HepG2 (cell line): Measurements from ENCODE around the gene TPBGL. TPM values are rescaled to one million over a fixed set of nuclear protein-coding genes. Genes with fewer than 3 reads are reported as not detected.
"Not testable (repeated sequence)": the region's sequence is repeated elsewhere in the genome, so short reads cannot be mapped to it uniquely, and the experiment has no call there.

Experiments
- ATAC-seq: fragments of 200-7000 bp; cut with Tn5 transposase; 3 replicates; pipeline ENCODE4 v1.9.1; 2020; ENCODE audit warnings: mild to moderate bottlenecking, moderate library complexity
- BruUV-seq: library from RNA; stranded (reverse); fragments of 400-500 nt; replicated peaks from 2 replicates; lab custom pipeline; 2021; lab: Mats Ljungman, UMichigan
- CTCF ChIA-PET: fragments of 300-600 bp; formaldehyde crosslinking; extraction: SDS; loops from one replicate; lab custom pipeline; 2021; ENCODE audit warnings: low total read pairs, inconsistent platforms, low intra/inter-chr PET ratio; lab: Yijun Ruan, JAX
- POLR2A ChIA-PET: fragments of 350-600 bp; sonication (Branson Sonifier 250); formaldehyde crosslinking; loops from one replicate; lab custom pipeline; 2020; ENCODE audit warnings: antibody characterized with exemption, inconsistent platforms; lab: Yijun Ruan, JAX
- DNase-seq: peaks from one replicate; pipeline ENCODE4 v3.0.0-alpha.2; 2015; ENCODE audit warnings: low spot score
- FAIRE-seq: peaks from 3 replicates; lab custom pipeline; 2011; peaks lifted over from hg19 to GRCh38; lab: Jason Lieb, UNC
- H2AFZ ChIP-seq: one replicate; pipeline ENCODE4 v1.6.1; 2011; ENCODE audit warnings: low read length, inconsistent platforms
- H3K27ac ChIP-seq: fragments of 300-600 bp; 3 replicates; pipeline ENCODE4 v1.8.0; 2011; ENCODE audit warnings: mixed run types, mild to moderate bottlenecking, mixed read lengths, low read length, inconsistent platforms; ENCODE audit not compliant: insufficient read depth; ENCODE audit errors: extremely low read length
- H3K27me3 ChIP-seq, 2 experiments: fragments of 200-600 bp in 1 of 2; 2 replicates in 1 of 2; 3 replicates in 1 of 2; pipeline versions ENCODE4 v1.6.0 to v1.8.0; 2011; ENCODE audit warnings: low read length in 2 of 2, mild to moderate bottlenecking in 2 of 2, moderate library complexity in 2 of 2, inconsistent platforms in 1 of 2; ENCODE audit not compliant: insufficient read depth in 2 of 2, control insufficient read depth in 1 of 2
- H3K36me3 ChIP-seq, 2 experiments: fragments of 200-600 bp in 1 of 2; replicated peaks in 1 of 2; 2 replicates in 1 of 2; 3 replicates in 1 of 2; pipeline versions ENCODE4 v1.5.1 to v1.8.0; 2011; ENCODE audit warnings: low read length in 2 of 2, inconsistent platforms in 1 of 2; ENCODE audit not compliant: insufficient read depth in 2 of 2, control insufficient read depth in 1 of 2
- H3K4me1 ChIP-seq: 2 replicates; pipeline ENCODE4 v1.5.1; 2012; ENCODE audit warnings: low read length, inconsistent platforms; ENCODE audit not compliant: insufficient read depth
- H3K4me2 ChIP-seq: 2 replicates; pipeline ENCODE4 v1.6.0; 2011; ENCODE audit warnings: low read depth, low read length, inconsistent platforms
- H3K4me3 ChIP-seq, 3 experiments: fragments of 200-600 bp in 1 of 3; sonication (generic), shearing (Covaris generic) in 1 of 3; replicated peaks in 1 of 3; 2 replicates each; pipeline ENCODE4 v1.5.1; 2011 to 2016; ENCODE audit warnings: low read length in 3 of 3, inconsistent platforms in 2 of 3, low read depth in 2 of 3, mild to moderate bottlenecking in 2 of 3, control low read depth in 1 of 3, mixed read lengths in 1 of 3; ENCODE audit not compliant: insufficient read depth in 1 of 3
- H3K79me2 ChIP-seq: one replicate; pipeline ENCODE4 v1.6.1; 2011; ENCODE audit warnings: low read length, inconsistent platforms; ENCODE audit not compliant: insufficient read depth
- H3K9ac ChIP-seq: 2 replicates; pipeline ENCODE4 v1.6.0; 2011; ENCODE audit warnings: mild to moderate bottlenecking, low read depth, low read length, inconsistent platforms; ENCODE audit not compliant: insufficient read depth
- H3K9me3 ChIP-seq: 2 replicates; pipeline ENCODE4 v1.5.1; 2012; ENCODE audit warnings: mild to moderate bottlenecking, low read length
- H4K20me1 ChIP-seq: 2 replicates; pipeline ENCODE4 v1.6.0; 2011; ENCODE audit warnings: inconsistent platforms, mild to moderate bottlenecking, low read length, moderate library complexity; ENCODE audit not compliant: insufficient read depth
- HMG20A ChIP-seq: IDR thresholded peaks from 2 replicates; pipeline ENCODE4 v1.6.1; 2016; ENCODE audit warnings: borderline replicate concordance
- ZNF121 ChIP-seq: sonication (generic); formaldehyde crosslinking; IDR thresholded peaks from 2 replicates; pipeline ENCODE4 v1.5.0; 2020; ENCODE audit warnings: mild to moderate bottlenecking, missing genetic modification reagents
- WGBS: methylation state at CpG from one replicate; pipeline ENCODE4 v1.1.6; 2017; ENCODE audit warnings: low lambda C conversion rate; 5-methylcytosine and 5-hydroxymethylcytosine counted together
- in situ Hi-C: cut with HindIII; loops from 2 replicates; pipeline ENCODE4 v1.10.0; 2017; ENCODE audit warnings: low pct_unique_long_range_greater_than_20kb; ENCODE audit not compliant: extremely low pct_ligation_motif_present
- intact Hi-C: fragments of 100-400 bp; cut with micrococcal nuclease; formaldehyde crosslinking; loops from one replicate; pipeline ENCODE4 v1.10.0; 2022; ENCODE audit not compliant: unreplicated experiment
- polyA plus RNA-seq, 8 experiments: library from polyadenylated mRNA; depleted of rRNA in 3 of 8; stranded (reverse) in 7 of 8; unstranded in 1 of 8; fragments of >200 nt; fragmentation: Illumina TruSeq in 4 of 8; extraction: Trizol in 4 of 8; gene quantifications; 2 replicates each; pipeline versions ENCODE4 v1.2.1 to v1.2.3, GENCODE V29; 2011 to 2016; ENCODE audit warnings: low read depth in 4 of 8, missing spikeins in 1 of 8, mixed read lengths in 1 of 8; ENCODE audit not compliant: insufficient read depth in 1 of 8
- total RNA-seq, 5 experiments: library from RNA; depleted of rRNA; stranded (reverse); fragments of >200 nt; fragmentation: Illumina TruSeq; extraction: Trizol; gene quantifications; 2 replicates each; pipeline ENCODE4 v1.2.3, GENCODE V29; 2016; ENCODE audit warnings: low read depth in 1 of 5

TPBGL gene
- total and polyA plus RNA-seq, 2 of the 13 experiments (the other 11 are each of a cell fraction or from before 2014, with no cell fraction given): not detected

DNA sequence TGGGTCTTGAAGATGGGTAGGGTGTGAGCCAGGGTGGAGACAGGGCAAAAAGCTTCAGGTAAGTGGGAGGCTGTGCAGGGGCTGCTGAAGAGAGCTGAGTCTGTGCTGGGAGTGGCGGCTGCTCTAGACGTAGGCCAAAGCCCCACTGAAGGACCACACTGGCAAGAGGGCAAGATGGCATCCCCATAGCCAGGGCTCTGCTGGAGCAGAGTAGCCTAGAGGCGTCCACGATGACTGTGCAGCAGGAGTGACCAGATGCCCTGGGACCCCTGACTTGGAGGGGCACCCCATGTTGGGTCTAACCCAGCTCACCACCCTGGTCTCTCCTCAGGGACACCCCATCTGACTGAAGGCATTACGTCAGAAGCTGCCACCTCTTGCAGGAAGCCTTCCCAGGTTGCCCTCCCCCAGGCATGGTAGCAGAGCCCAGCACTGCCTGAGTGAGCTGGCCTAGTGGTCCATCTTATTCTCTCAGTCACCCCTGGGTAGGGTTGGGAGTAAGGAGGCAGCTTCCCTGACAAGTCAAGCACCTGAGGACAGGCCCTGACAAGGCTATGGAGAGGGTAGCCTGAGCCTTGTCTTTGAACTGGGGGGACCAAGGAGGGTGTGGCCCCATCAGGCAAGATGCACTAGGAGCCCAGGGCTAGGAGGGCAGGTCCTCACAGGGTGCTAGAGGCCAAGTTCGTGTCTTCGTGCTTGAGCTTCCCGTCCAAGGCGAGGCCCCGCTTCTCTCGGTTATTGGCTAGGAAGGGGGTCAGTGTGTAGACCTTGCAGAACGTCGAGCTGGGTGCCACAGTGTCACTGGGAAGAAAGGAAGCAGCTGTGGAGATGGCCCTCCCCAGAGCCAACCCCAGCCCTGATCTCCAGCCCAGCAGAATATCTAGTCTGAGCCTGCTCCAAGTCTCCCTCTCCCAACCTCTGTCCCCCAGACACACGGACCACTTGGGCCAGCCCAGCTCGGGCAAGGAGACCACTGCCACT lies 33.1 kb downstream of the TPBGL start:
- no peaks in the 10 kb centered on the region for H3K9me3 ChIP-seq
- ChIA-PET POLR2A (no interaction called here), CTCF (no interaction called here)
- intact Hi-C loops (no loop called here), in situ Hi-C loops (no loop called here)
- H2AFZ ChIP-seq: no peak overlapping the region
- ATAC-seq (no peak), DNase-seq (no peak), FAIRE-seq (no peak)
- H3K27me3 ChIP-seq: no peaks in the 10 kb centered on the region
- no peak overlapping the region for H3K4me2 ChIP-seq
- H3K36me3 ChIP-seq: peaks cover 33 to 56% of the 10 kb centered on the region in 2 experiments
- H3K79me2 ChIP-seq: no peaks in the 10 kb centered on the region
- no peak overlapping the region for H3K27ac ChIP-seq
- no peaks in the 10 kb centered on the region for H4K20me1 ChIP-seq
- no TSS peak for BruUV-seq
- H3K4me1 ChIP-seq: no peaks in the 10 kb centered on the region
- no peak overlapping the region for H3K4me3 ChIP-seq
- H3K9ac ChIP-seq: no peak overlapping the region
- TF ChIP-seq HMG20A (CRISPR knock-in tag): no peak
- WGBS: 99% methylated on average over 11 of the region's 15 CpGs

DNA sequence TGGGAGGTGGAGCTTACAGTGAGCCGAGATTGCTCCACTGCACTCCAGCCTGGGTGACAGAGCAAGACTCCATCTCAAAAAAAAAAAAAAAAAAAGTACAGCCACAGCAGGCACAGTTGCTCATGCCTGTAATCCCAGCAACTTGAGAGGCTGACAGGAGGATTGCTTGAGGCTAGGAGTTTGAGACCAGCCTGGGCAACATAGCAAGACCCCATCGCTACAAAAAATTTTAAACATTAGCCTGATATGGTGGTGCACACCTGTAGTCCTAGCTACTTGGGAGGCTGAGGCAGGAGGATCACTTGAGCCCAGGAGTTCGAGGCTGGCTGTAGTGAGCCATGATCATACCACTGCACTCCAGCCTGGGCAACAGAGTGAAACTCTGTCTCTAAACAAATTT lies 34.1 kb downstream of the TPBGL start:
- H3K4me2 ChIP-seq, H3K4me3 ChIP-seq, BruUV-seq, H3K4me1 ChIP-seq, DNase-seq, H3K79me2 ChIP-seq, POLR2A ChIA-PET, H3K9ac ChIP-seq, in situ Hi-C loops, intact Hi-C loops, H4K20me1 ChIP-seq, H3K27ac ChIP-seq, H3K9me3 ChIP-seq, CTCF ChIA-PET, H2AFZ ChIP-seq, ATAC-seq, FAIRE-seq, H3K27me3 ChIP-seq: not testable (repeated sequence)
- H3K36me3 ChIP-seq: peaks cover 34 to 59% of the 10 kb centered on the region in 2 experiments
- WGBS: 95% methylated on average over 3 of the region's 3 CpGs
- 0 out of 2 replicates have a peak, but pooled peaks have one; percentile 32 for TF ChIP-seq ZNF121 (CRISPR knock-in tag)
